ENCODE results near the gene SAMD9.

The SAMD9 gene

GRCh38 chr7:93120592-93121549 lies 3.1 kb upstream of the SAMD9 start:
- no peak for TF ChIP-seq CTCF (IDR thresholded peaks at IDR 0.05; ENCODE audit: low read depth, low read length)
- H3K4me3 ChIP-seq (replicated peaks in 1 of 2; ENCODE audit: low read depth in 2 of 2, low read length in 2 of 2) = no peak overlapping the region
- no peak for DNase-seq (ENCODE audit: low read depth in 2 of 2)

- no peak overlapping the region for H3K4me3 ChIP-seq (replicated peaks in 1 of 2; ENCODE audit: low read depth in 2 of 2, low read length in 2 of 2)
- DNase-seq (ENCODE audit: low read depth in 2 of 2) = no peak
- no peak for TF ChIP-seq CTCF (IDR thresholded peaks at IDR 0.05; ENCODE audit: low read depth, low read length)
Measured at GRCh38 chr7:93119191-93119905, 1.6 kb upstream of the SAMD9 start.

- DNase-seq (ENCODE audit: low read depth in 2 of 2) = peak in 1 of 2 donors; percentile 18
- TF ChIP-seq CTCF (IDR thresholded peaks at IDR 0.05; ENCODE audit: low read depth, low read length) = no peak
- H3K4me3 ChIP-seq (replicated peaks in 1 of 2; ENCODE audit: low read depth in 2 of 2, low read length in 2 of 2) = peak overlapping the region; percentile 29 to 46
Measured at GRCh38 chr7:93117327-93117726, 452 bp downstream of the SAMD9 start.

GRCh38 chr7:93115796-93116195 lies 2.0 kb downstream of the SAMD9 start:
- H3K4me3 ChIP-seq (replicated peaks in 1 of 2; ENCODE audit: low read depth in 2 of 2, low read length in 2 of 2) = peak overlapping the region in 1 of 2 donors; percentile 0
- DNase-seq (ENCODE audit: low read depth in 2 of 2) = peak; percentile 21 to 77
- no peak for TF ChIP-seq CTCF (IDR thresholded peaks at IDR 0.05; ENCODE audit: low read depth, low read length)

- H3K4me3 ChIP-seq (replicated peaks in 1 of 2; ENCODE audit: low read depth in 2 of 2, low read length in 2 of 2) = no peak overlapping the region
- no peak for DNase-seq (ENCODE audit: low read depth in 2 of 2)
- no peak for TF ChIP-seq CTCF (IDR thresholded peaks at IDR 0.05; ENCODE audit: low read depth, low read length)
Measured at GRCh38 chr7:93108003-93108402, 9.8 kb downstream of the SAMD9 start.

GRCh38 chr7:93097388-93097787 lies 20.4 kb downstream of the SAMD9 start:
- H3K4me3 ChIP-seq (replicated peaks in 1 of 2; ENCODE audit: low read depth in 2 of 2, low read length in 2 of 2) = no peak overlapping the region
- TF ChIP-seq CTCF (IDR thresholded peaks at IDR 0.05; ENCODE audit: low read depth, low read length) = no peak
- no peak for DNase-seq (ENCODE audit: low read depth in 2 of 2)
